Sigmoid colon (tissue), 7 donors: ENCODE results near the gene ABHD2. TPM values are rescaled to one million over a fixed set of nuclear protein-coding genes. Genes with fewer than 3 reads are reported as not detected.
A peak's percentile ranks its signal among the peaks of the same experiment; 100 is the strongest.

Experiments used
- DNase-seq: peaks from one replicate; pipeline ENCODE4 v3.0.0-alpha.2; 2019
- H3K27ac ChIP-seq, 4 donors: fragments of 200-600 bp; sonication (generic); one replicate each; pipeline ENCODE4 v1.5.1; 2016 to 2019; ENCODE audit warnings: mild to moderate bottlenecking in 1 of 4
- H3K27me3 ChIP-seq, 3 donors: fragments of 200-600 bp; sonication (generic); one replicate each; pipeline ENCODE4 v1.5.1; 2019; ENCODE audit warnings: mild to moderate bottlenecking in 1 of 3
- H3K36me3 ChIP-seq, 4 donors: fragments of 200-600 bp; sonication (generic); one replicate each; pipeline ENCODE4 v1.5.1; 2016 to 2019
- H3K4me1 ChIP-seq, 4 donors: fragments of 200-600 bp; sonication (generic); one replicate each; pipeline ENCODE4 v1.5.1; 2017 to 2019
- H3K4me3 ChIP-seq, 4 donors: fragments of 200-600 bp; sonication (generic); one replicate each; pipeline ENCODE4 v1.5.1; 2017 to 2019; ENCODE audit warnings: mild to moderate bottlenecking in 2 of 4, moderate library complexity in 1 of 4
- H3K9me3 ChIP-seq, 4 donors: fragments of 200-600 bp in 3 of 4; sonication (generic) in 3 of 4; one replicate each; pipeline versions ENCODE4 v1.5.1 to v1.6.1; 2013 to 2019
- EP300 ChIP-seq, 4 donors: sonication (generic); formaldehyde crosslinking; IDR thresholded peaks; one replicate each; pipeline ENCODE4 v1.6.1; 2017; ENCODE audit warnings: antibody characterized with exemption in 4 of 4
- POLR2A ChIP-seq, 2 donors: fragments of 450-650 bp; IDR thresholded peaks; one replicate each; pipeline ENCODE4 v1.6.1; 2016; ENCODE audit warnings: antibody characterized with exemption in 2 of 2, mild to moderate bottlenecking in 2 of 2, moderate library complexity in 2 of 2
- POLR2AphosphoS5 ChIP-seq, 4 donors: sonication (generic); formaldehyde crosslinking; IDR thresholded peaks; one replicate each; pipeline ENCODE4 v1.6.1; 2017; ENCODE audit warnings: antibody characterized with exemption in 4 of 4
- WGBS, 2 donors: extraction: QIAGEN DNeasy Blood & Tissue Kit; methylation state at CpG; one replicate each; pipeline ENCODE4 v1.1.7; 2013; 5-methylcytosine and 5-hydroxymethylcytosine counted together
- intact Hi-C: fragments of 100-400 bp; cut with DNase I; formaldehyde crosslinking; loops from one replicate; pipeline ENCODE4 v1.15.1; 2023
- polyA plus RNA-seq, 3 donors: library from polyadenylated mRNA; stranded (reverse); fragments of 200-250 nt; gene quantifications; one replicate each; pipeline ENCODE4 v1.2.3, GENCODE V29; 2013
- total RNA-seq, 4 donors: library from RNA; depleted of rRNA; stranded (reverse); fragments of >200 nt; gene quantifications; one replicate each; pipeline ENCODE4 v1.1.0, GENCODE V29; 2016
- TF ChIP-seq, protein P1 (sequence below), 4 experiments: fragments of 450-650 bp in 3 of 4; fragments of 200-600 bp in 1 of 4; IDR thresholded peaks; one replicate each; pipeline ENCODE4 v1.5.1; 2016 to 2019; ENCODE audit warnings: antibody characterized with exemption in 4 of 4, mild to moderate bottlenecking in 3 of 4, moderate library complexity in 2 of 4
- donor health status: healthy with polysubstance abuse.
- donor health status: Bipolar disorder and iron deficiency.
- donor health status: healthy.

The ABHD2 gene
- total and polyA plus RNA-seq, 7 donors, result 1.8 to 81.5 (median 32.9) TPM

GRCh38 chr15:89172921-89173320, 84.7 kb downstream of the ABHD2 start:
- no peak overlapping the region for H3K27ac ChIP-seq
- no peak overlapping the region for H3K4me3 ChIP-seq
- intact Hi-C loops, result no loop called here
- H3K27me3 ChIP-seq, result no peaks in the 10 kb centered on the region
- TF ChIP-seq POLR2A (IDR thresholded peaks at IDR 0.05), result no peak
- no peak for TF ChIP-seq EP300 (IDR thresholded peaks at IDR 0.05)
- no peak for TF ChIP-seq POLR2AphosphoS5 (IDR thresholded peaks at IDR 0.05)
- TF ChIP-seq, protein P1, sequence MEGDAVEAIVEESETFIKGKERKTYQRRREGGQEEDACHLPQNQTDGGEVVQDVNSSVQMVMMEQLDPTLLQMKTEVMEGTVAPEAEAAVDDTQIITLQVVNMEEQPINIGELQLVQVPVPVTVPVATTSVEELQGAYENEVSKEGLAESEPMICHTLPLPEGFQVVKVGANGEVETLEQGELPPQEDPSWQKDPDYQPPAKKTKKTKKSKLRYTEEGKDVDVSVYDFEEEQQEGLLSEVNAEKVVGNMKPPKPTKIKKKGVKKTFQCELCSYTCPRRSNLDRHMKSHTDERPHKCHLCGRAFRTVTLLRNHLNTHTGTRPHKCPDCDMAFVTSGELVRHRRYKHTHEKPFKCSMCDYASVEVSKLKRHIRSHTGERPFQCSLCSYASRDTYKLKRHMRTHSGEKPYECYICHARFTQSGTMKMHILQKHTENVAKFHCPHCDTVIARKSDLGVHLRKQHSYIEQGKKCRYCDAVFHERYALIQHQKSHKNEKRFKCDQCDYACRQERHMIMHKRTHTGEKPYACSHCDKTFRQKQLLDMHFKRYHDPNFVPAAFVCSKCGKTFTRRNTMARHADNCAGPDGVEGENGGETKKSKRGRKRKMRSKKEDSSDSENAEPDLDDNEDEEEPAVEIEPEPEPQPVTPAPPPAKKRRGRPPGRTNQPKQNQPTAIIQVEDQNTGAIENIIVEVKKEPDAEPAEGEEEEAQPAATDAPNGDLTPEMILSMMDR (IDR thresholded peaks at IDR 0.05), result no peak
- WGBS, 2 donors, result 90 to 92% methylated on average over 2 of the region's 2 CpGs
- DNase-seq, result no peak
- peaks cover 0 to 13% (median 9%) of the 10 kb centered on the region in 4 donors for H3K4me1 ChIP-seq
- H3K36me3 ChIP-seq, result peaks cover under 1 to 52% (median 16%) of the 10 kb centered on the region in 4 donors
- H3K9me3 ChIP-seq, result no peaks in the 10 kb centered on the region

- no peak overlapping the region for H3K4me3 ChIP-seq
- H3K27ac ChIP-seq, result peak overlapping the region in 1 of 4 donors; percentile 8
- DNase-seq, result no peak
- peaks cover 3 to 68% (median 28%) of the 10 kb centered on the region in 4 donors for H3K36me3 ChIP-seq
- peaks cover 0 to 9% (median 7%) of the 10 kb centered on the region in 4 donors for H3K4me1 ChIP-seq
- H3K9me3 ChIP-seq, result no peaks in the 10 kb centered on the region
- WGBS, 2 donors, result 61 to 82% methylated on average over 5 of the region's 5 CpGs
- intact Hi-C loops, result no loop called here
- no peak for TF ChIP-seq POLR2A (IDR thresholded peaks at IDR 0.05)
- no peak for TF ChIP-seq POLR2AphosphoS5 (IDR thresholded peaks at IDR 0.05)
- TF ChIP-seq, protein P1 (IDR thresholded peaks at IDR 0.05), result no peak
- TF ChIP-seq EP300 (IDR thresholded peaks at IDR 0.05), result no peak
- no peaks in the 10 kb centered on the region for H3K27me3 ChIP-seq
Measured at GRCh38 chr15:89174476-89174875, 86.2 kb downstream of the ABHD2 start.

DNA sequence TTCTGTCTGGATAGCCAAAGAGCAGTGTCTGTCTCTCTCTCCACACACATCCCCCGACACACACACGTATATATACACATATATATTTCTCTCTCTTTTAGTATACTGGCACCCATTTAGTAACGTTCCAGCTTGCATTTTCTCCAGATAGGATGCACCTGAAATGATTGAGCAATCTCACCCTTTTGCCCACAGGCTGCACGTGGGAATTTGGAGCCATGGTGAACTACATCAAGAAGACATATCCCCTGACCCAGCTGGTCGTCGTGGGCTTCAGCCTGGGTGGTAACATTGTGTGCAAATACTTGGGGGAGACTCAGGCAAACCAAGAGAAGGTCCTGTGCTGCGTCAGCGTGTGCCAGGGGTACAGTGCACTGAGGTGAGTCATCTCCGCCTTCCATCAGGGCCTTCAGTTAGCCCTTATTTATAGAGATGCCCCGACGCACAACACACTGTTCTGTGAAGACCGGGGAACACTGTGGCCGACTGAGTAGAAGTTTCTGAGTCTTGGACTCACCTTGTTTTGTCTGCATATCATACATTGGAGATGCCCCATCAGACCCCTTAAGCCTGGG, 87.4 kb downstream of the ABHD2 start:
- 81 to 88% methylated on average over 13 of the region's 13 CpGs for WGBS, 2 donors
- intact Hi-C loops, result no loop called here
- Histone ChIP-seq H3K4me3 (no peak overlapping the region), H3K27me3 (no peaks in the 10 kb centered on the region), H3K27ac (no peak overlapping the region), H3K9me3 (no peaks in the 10 kb centered on the region), H3K36me3 (peaks cover 3 to 73% (median 28%) of the 10 kb centered on the region in 4 donors), H3K4me1 (peaks cover 0 to 9% (median 7%) of the 10 kb centered on the region in 4 donors)
- TF ChIP-seq POLR2AphosphoS5 (IDR thresholded peaks at IDR 0.05) (no peak), POLR2A (IDR thresholded peaks at IDR 0.05) (no peak), EP300 (IDR thresholded peaks at IDR 0.05) (no peak)
- TF ChIP-seq, protein P1 (IDR thresholded peaks at IDR 0.05), result no peak
- peak; percentile 39 for DNase-seq

- DNase-seq, result no peak
- H3K4me1 ChIP-seq, result peaks cover 0 to 9% (median 7%) of the 10 kb centered on the region in 4 donors
- H3K4me3 ChIP-seq, result no peak overlapping the region
- peaks cover 3 to 83% (median 28%) of the 10 kb centered on the region in 4 donors for H3K36me3 ChIP-seq
- WGBS, 2 donors, result 95 to 97% methylated on average over 12 of the region's 12 CpGs
- no peaks in the 10 kb centered on the region for H3K9me3 ChIP-seq
- no peaks in the 10 kb centered on the region for H3K27me3 ChIP-seq
- intact Hi-C loops, result loop anchor here (1.0 kb wide), 1 partner anchor 120 kb away; no protein-coding TSS in a partner anchor
- TF ChIP-seq EP300 (IDR thresholded peaks at IDR 0.05) (no peak), POLR2AphosphoS5 (IDR thresholded peaks at IDR 0.05) (no peak), POLR2A (IDR thresholded peaks at IDR 0.05) (no peak)
- TF ChIP-seq, protein P1 (IDR thresholded peaks at IDR 0.05), result no peak
- H3K27ac ChIP-seq, result peak overlapping the region in 1 of 4 donors; percentile 20
Measured at GRCh38 chr15:89177116-89177515, 88.9 kb downstream of the ABHD2 start.
